ENCODE measurements around the gene SLC13A5.
"Not testable (repeated sequence)": the region's sequence is repeated elsewhere in the genome, so short reads cannot be mapped to it uniquely, and the experiment has no call there.

The SLC13A5 gene

DNA sequence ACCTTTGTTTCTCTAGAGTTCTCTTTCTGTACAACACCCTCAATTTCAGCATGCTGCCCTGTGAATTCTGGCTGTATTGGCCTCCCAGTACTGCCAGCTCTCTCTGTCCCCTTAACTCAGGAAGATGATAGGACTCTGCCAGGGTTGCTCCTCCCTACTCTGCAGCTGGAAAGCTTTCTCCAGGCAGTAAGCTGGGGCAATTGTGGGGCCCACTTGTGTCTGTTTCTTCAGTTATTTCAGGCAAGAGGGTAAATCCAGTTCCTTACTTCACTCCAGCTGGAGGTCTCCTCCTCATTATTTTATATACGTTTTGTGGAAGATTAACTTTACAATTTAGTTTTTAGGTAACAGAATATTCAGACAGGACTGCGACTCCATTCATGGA is 51.7 kb downstream of the SLC13A5 start:
- Histone ChIP-seq H3K4me2 (ENCODE audit: low read length) (no peak overlapping the region), H2BK120ac (ENCODE audit: insufficient read depth, low read length, poor library complexity) (no peak overlapping the region), H2BK5ac (ENCODE audit: low read depth, low read length, poor library complexity) (no peak overlapping the region), H3K4me3 (ENCODE audit: low read depth, low read length) (no peak overlapping the region), H3K79me1 (ENCODE audit: low read length) (no peaks in the 10 kb centered on the region), H3K27me3 (ENCODE audit: insufficient read depth, low read length) (no peaks in the 10 kb centered on the region), H4K12ac (ENCODE audit: low read depth, low read length) (no peak overlapping the region), H3K9me3 (ENCODE audit: insufficient read depth, low read depth, low read length) (no peaks in the 10 kb centered on the region), H2AK5ac (ENCODE audit: low read length) (no peak overlapping the region), H3K4ac (ENCODE audit: low read depth, low read length) (no peak overlapping the region), H3K23ac (ENCODE audit: low read length) (no peak overlapping the region), H3K9ac (ENCODE audit: low read length) (no peak overlapping the region), H3K79me2 (ENCODE audit: control insufficient read depth, insufficient read depth, low read length, poor library complexity) (no peaks in the 10 kb centered on the region), H3K4me1 (ENCODE audit: control insufficient read depth in 1 of 2, insufficient read depth in 2 of 2, low read length in 2 of 2) (no peaks in the 10 kb centered on the region), H3K36me3 (ENCODE audit: control insufficient read depth in 1 of 2, insufficient read depth in 2 of 2, low read length in 2 of 2) (no peaks in the 10 kb centered on the region), H2BK12ac (ENCODE audit: low read length) (no peak overlapping the region), H2AFZ (ENCODE audit: insufficient read depth, low read length, poor library complexity) (no peak overlapping the region), H3K18ac (ENCODE audit: low read length) (no peak overlapping the region), H4K91ac (ENCODE audit: low read depth, low read length) (no peak overlapping the region), H4K8ac (ENCODE audit: low read depth, low read length) (no peak overlapping the region), H3K27ac (ENCODE audit: low read depth, low read length) (no peak overlapping the region), H3K14ac (ENCODE audit: low read length) (no peak overlapping the region)
- WGBS (ENCODE audit: extremely low coverage, insufficient coverage, insufficient read length): no CpG with 5 or more reads among the region's 2 CpGs
- no peak for DNase-seq

DNA sequence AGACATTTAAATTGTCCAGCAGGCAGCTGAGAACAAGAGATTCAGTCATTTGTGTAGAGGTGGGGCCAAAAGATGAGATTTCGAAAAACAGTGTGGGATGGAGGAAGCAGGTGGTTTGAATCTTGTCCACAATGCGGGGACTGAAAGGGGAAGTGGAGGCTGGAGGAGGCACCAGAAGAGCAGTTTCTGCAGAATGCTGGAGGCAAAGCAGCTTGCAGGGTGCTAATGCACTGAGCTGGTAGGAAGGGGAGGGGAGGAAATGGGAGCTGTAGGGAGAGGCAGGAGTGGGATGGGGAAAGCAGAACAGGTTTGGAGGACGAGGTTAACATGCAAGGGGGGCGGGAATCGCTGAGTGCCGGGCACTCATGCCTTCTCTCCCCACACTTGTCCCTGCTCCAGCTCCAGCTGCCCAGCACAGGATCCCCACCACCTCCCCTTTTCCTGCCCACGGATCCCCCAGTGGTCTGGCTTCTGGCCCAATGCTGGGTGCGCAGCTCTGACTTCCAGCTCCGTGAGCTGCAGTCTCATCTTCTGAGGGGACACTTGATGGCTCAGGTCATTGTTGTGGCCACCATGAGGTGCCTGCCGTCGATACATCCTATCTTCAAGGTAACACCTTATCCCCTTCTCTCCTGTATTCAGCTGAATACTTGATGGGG is 52.2 kb downstream of the SLC13A5 start:
- H4K8ac ChIP-seq (ENCODE audit: low read depth, low read length): no peak overlapping the region
- no peak overlapping the region for H2AK5ac ChIP-seq (ENCODE audit: low read length)
- H3K23ac ChIP-seq (ENCODE audit: low read length): no peak overlapping the region
- no peak for DNase-seq
- H3K27me3 ChIP-seq (ENCODE audit: insufficient read depth, low read length): peaks cover 2% of the 10 kb centered on the region
- no peak overlapping the region for H2BK120ac ChIP-seq (ENCODE audit: insufficient read depth, low read length, poor library complexity)
- no peak overlapping the region for H4K12ac ChIP-seq (ENCODE audit: low read depth, low read length)
- H3K9me3 ChIP-seq (ENCODE audit: insufficient read depth, low read depth, low read length): no peaks in the 10 kb centered on the region
- H3K4me1 ChIP-seq (ENCODE audit: control insufficient read depth in 1 of 2, insufficient read depth in 2 of 2, low read length in 2 of 2): no peaks in the 10 kb centered on the region
- no peak overlapping the region for H2AFZ ChIP-seq (ENCODE audit: insufficient read depth, low read length, poor library complexity)
- H3K4ac ChIP-seq (ENCODE audit: low read depth, low read length): no peak overlapping the region
- WGBS (ENCODE audit: extremely low coverage, insufficient coverage, insufficient read length): no CpG with 5 or more reads among the region's 11 CpGs
- no peak overlapping the region for H4K91ac ChIP-seq (ENCODE audit: low read depth, low read length)
- no peak overlapping the region for H3K14ac ChIP-seq (ENCODE audit: low read length)
- H3K4me2 ChIP-seq (ENCODE audit: low read length): no peak overlapping the region
- H3K36me3 ChIP-seq (ENCODE audit: control insufficient read depth in 1 of 2, insufficient read depth in 2 of 2, low read length in 2 of 2): no peaks in the 10 kb centered on the region
- H3K9ac ChIP-seq (ENCODE audit: low read length): no peak overlapping the region
- H3K4me3 ChIP-seq (ENCODE audit: low read depth, low read length): no peak overlapping the region
- H3K79me2 ChIP-seq (ENCODE audit: control insufficient read depth, insufficient read depth, low read length, poor library complexity): no peaks in the 10 kb centered on the region
- no peak overlapping the region for H3K18ac ChIP-seq (ENCODE audit: low read length)
- no peak overlapping the region for H2BK5ac ChIP-seq (ENCODE audit: low read depth, low read length, poor library complexity)
- no peak overlapping the region for H2BK12ac ChIP-seq (ENCODE audit: low read length)
- no peak overlapping the region for H3K27ac ChIP-seq (ENCODE audit: low read depth, low read length)
- H3K79me1 ChIP-seq (ENCODE audit: low read length): no peaks in the 10 kb centered on the region

DNA sequence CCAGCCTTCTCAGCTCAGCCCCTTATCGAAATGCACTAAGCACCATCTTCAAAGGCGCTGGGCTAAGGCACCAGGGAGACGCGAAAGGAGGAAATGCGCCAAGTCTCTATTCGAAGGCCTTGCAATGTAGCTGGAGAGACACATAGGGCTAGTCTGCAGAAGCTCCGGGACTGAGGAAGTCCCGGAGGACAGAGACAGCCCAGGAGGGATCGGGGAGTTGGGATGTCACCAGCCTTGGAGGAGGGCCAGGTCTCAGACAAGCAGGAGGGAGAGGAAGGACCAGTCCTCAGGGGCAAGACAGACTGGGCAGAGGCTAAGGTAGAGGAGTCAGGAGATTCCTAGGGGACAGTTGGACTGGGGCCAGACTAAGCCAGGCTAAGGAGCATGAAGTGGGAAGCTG is 53.1 kb downstream of the SLC13A5 start:
- Histone ChIP-seq H3K36me3 (ENCODE audit: control insufficient read depth in 1 of 2, insufficient read depth in 2 of 2, low read length in 2 of 2) (no peaks in the 10 kb centered on the region), H3K4me1 (ENCODE audit: control insufficient read depth in 1 of 2, insufficient read depth in 2 of 2, low read length in 2 of 2) (peaks cover 4% of the 10 kb centered on the region in 2 experiments), H3K79me1 (ENCODE audit: low read length) (no peaks in the 10 kb centered on the region), H3K4me3 (ENCODE audit: low read depth, low read length) (no peak overlapping the region), H3K4ac (ENCODE audit: low read depth, low read length) (no peak overlapping the region), H4K8ac (ENCODE audit: low read depth, low read length) (no peak overlapping the region), H4K91ac (ENCODE audit: low read depth, low read length) (no peak overlapping the region), H3K23ac (ENCODE audit: low read length) (no peak overlapping the region), H4K12ac (ENCODE audit: low read depth, low read length) (no peak overlapping the region), H2AK5ac (ENCODE audit: low read length) (no peak overlapping the region), H3K4me2 (ENCODE audit: low read length) (no peak overlapping the region), H3K9me3 (ENCODE audit: insufficient read depth, low read depth, low read length) (no peaks in the 10 kb centered on the region), H2BK120ac (ENCODE audit: insufficient read depth, low read length, poor library complexity) (no peak overlapping the region), H3K27ac (ENCODE audit: low read depth, low read length) (no peak overlapping the region), H3K18ac (ENCODE audit: low read length) (no peak overlapping the region), H3K9ac (ENCODE audit: low read length) (no peak overlapping the region), H2BK5ac (ENCODE audit: low read depth, low read length, poor library complexity) (no peak overlapping the region), H2BK12ac (ENCODE audit: low read length) (no peak overlapping the region), H3K79me2 (ENCODE audit: control insufficient read depth, insufficient read depth, low read length, poor library complexity) (no peaks in the 10 kb centered on the region), H3K14ac (ENCODE audit: low read length) (no peak overlapping the region), H2AFZ (ENCODE audit: insufficient read depth, low read length, poor library complexity) (no peak overlapping the region), H3K27me3 (ENCODE audit: insufficient read depth, low read length) (peaks cover 9% of the 10 kb centered on the region)
- WGBS (ENCODE audit: extremely low coverage, insufficient coverage, insufficient read length): no CpG with 5 or more reads among the region's 9 CpGs
- no peak for DNase-seq

DNA sequence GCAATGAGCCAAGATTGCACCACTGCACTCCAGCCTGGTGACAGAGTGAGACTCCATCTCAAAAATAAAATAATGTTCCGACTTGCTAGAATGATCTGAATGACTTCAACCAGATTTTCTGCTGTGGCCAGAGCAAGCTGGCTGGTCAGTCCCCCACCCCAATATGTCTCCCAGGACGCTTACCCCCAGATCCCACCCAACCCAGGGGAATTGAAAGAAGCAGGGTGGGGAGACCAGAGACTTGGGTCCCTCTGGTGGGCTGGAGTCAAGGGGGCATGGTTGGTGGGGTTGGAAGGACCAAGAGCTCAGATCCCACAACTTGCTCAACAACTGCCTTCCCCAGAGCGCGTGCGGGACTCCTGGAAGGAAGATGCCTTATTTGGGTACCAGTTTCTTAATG is 54.8 kb downstream of the SLC13A5 start:
- WGBS (ENCODE audit: extremely low coverage, insufficient coverage, insufficient read length): no CpG with 5 or more reads among the region's 5 CpGs
- H3K4me1 ChIP-seq (ENCODE audit: control insufficient read depth in 1 of 2, insufficient read depth in 2 of 2, low read length in 2 of 2): peaks cover 6 to 11% of the 10 kb centered on the region in 2 experiments
- not testable (repeated sequence) for H4K12ac ChIP-seq (ENCODE audit: low read depth, low read length); H3K23ac ChIP-seq (ENCODE audit: low read length); H2BK5ac ChIP-seq (ENCODE audit: low read depth, low read length, poor library complexity); H3K27ac ChIP-seq (ENCODE audit: low read depth, low read length); H3K36me3 ChIP-seq (ENCODE audit: control insufficient read depth in 1 of 2, insufficient read depth in 2 of 2, low read length in 2 of 2); H4K91ac ChIP-seq (ENCODE audit: low read depth, low read length); H2BK12ac ChIP-seq (ENCODE audit: low read length); H3K79me2 ChIP-seq (ENCODE audit: control insufficient read depth, insufficient read depth, low read length, poor library complexity); H3K79me1 ChIP-seq (ENCODE audit: low read length); H2AFZ ChIP-seq (ENCODE audit: insufficient read depth, low read length, poor library complexity); H3K4me2 ChIP-seq (ENCODE audit: low read length); H4K8ac ChIP-seq (ENCODE audit: low read depth, low read length); H3K4ac ChIP-seq (ENCODE audit: low read depth, low read length); DNase-seq; H3K18ac ChIP-seq (ENCODE audit: low read length); H3K9me3 ChIP-seq (ENCODE audit: insufficient read depth, low read depth, low read length); H2AK5ac ChIP-seq (ENCODE audit: low read length); H3K4me3 ChIP-seq (ENCODE audit: low read depth, low read length); H3K9ac ChIP-seq (ENCODE audit: low read length); H2BK120ac ChIP-seq (ENCODE audit: insufficient read depth, low read length, poor library complexity); H3K14ac ChIP-seq (ENCODE audit: low read length)
- peaks cover 17% of the 10 kb centered on the region for H3K27me3 ChIP-seq (ENCODE audit: insufficient read depth, low read length)

All from trophoblast cell (in vitro differentiated cells and primary cell).